Measurements from ENCODE around the gene COMMD3. TPM values are rescaled to one million over a fixed set of nuclear protein-coding genes. Genes with fewer than 3 reads are reported as not detected.
A peak's percentile ranks its signal among the peaks of the same experiment; 100 is the strongest.

The COMMD3 gene
- total and polyA plus RNA-seq, 9 of the 15 experiments (the other 6 are each of a cell fraction or from before 2014, with no cell fraction given), result 50.7 to 217 (median 80.1) TPM

GRCh38 chr10:22319980-22320558 lies 3.9 kb downstream of the COMMD3 start (continued):
- TF ChIP-seq RBBP5 (IDR thresholded peaks at IDR 0.05; ENCODE audit: borderline replicate concordance, insufficient read depth, low read length, poor library complexity, severe bottlenecking) (peak; percentile 38), ASH1L (IDR thresholded peaks at IDR 0.05; ENCODE audit: borderline replicate concordance, low read depth, partially characterized antibody) (peak; percentile 8), NKRF (IDR thresholded peaks at IDR 0.05; ENCODE audit: borderline replicate concordance) (peak; percentile 35; the same call in 1 of the 2 replicates), MEIS2 (IDR thresholded peaks at IDR 0.05; ENCODE audit: partially characterized antibody) (peak; percentile 82), MLLT1 (IDR thresholded peaks at IDR 0.05) (peak; percentile 75 to 82; a peak in 3 of 4 replicates), E2F3 (CRISPR knock-in tag; IDR thresholded peaks at IDR 0.05) (no peak), TAF1 (IDR thresholded peaks at IDR 0.05; ENCODE audit: control insufficient read depth, extremely low read depth, insufficient read depth, low read length, severe bottlenecking) (no peak), AFF4 (CRISPR knock-in tag; IDR thresholded peaks at IDR 0.05) (0 out of 2 replicates have a peak, but pooled peaks have one; percentile 27), CHD1 (IDR thresholded peaks at IDR 0.05; ENCODE audit: low read length) (peak; percentile 81), TOE1 (IDR thresholded peaks at IDR 0.05; ENCODE audit: borderline replicate concordance) (peak; percentile 32; the same call in 1 of the 2 replicates), TOE1 (CRISPR knock-in tag; IDR thresholded peaks at IDR 0.05; ENCODE audit: borderline replicate concordance, low read depth) (no peak), UBTF (IDR thresholded peaks at IDR 0.05; ENCODE audit: borderline replicate concordance in 1 of 2, low read depth in 2 of 2, low read length in 2 of 2) (peak; percentile 28 to 71; a peak in 1 of 4 replicates), THRAP3 (IDR thresholded peaks at IDR 0.05; ENCODE audit: borderline replicate concordance) (0 out of 2 replicates have a peak, but pooled peaks have one; percentile 35), TAL1 (IDR thresholded peaks at IDR 0.05) (0 out of 2 replicates have a peak, but pooled peaks have one; percentile 4)

Measured in K562 (cell line).